ENCODE results near the gene INPP5K. TPM values are rescaled to one million over a fixed set of nuclear protein-coding genes. Genes with fewer than 3 reads are reported as not detected.

INPP5K gene
- total RNA-seq, 1 experiment from 2014 or later: 29.4 TPM

DNA sequence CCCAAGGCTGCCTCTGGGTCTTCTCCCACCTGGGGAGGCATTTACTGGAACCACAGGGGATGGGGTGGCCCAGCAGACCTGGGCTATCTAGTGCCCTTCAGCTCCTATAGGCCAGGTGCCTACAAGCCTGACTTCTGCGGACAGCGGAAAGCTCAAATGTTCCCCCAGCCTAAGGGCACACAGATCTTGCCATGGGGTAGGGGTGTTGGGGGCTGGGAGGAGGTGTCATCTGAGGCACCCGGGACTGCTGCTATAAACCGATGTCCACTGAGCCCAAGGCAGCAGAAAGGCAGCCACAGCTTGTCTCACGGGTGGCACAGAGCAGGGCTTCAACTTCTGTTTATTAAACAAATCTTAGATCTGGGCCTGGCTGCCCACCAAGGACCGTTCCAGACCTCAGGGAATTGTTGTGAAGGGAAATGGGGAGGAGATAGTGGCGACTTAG lies 27.6 kb downstream of the INPP5K start:
- H3K27ac ChIP-seq (ENCODE audit: insufficient read length, low read depth, low read length): no peak overlapping the region
- H3K4me2 ChIP-seq (ENCODE audit: insufficient read depth, insufficient read length, low read length): peak overlapping the region; percentile 73
- DNase-seq: no peak
- no peak overlapping the region for H3K18ac ChIP-seq (ENCODE audit: insufficient read length, low read depth, low read length)
- no peaks in the 10 kb centered on the region for H3K79me1 ChIP-seq (ENCODE audit: insufficient read depth, low read depth, low read length, poor library complexity, severe bottlenecking)
- H2BK5ac ChIP-seq (ENCODE audit: insufficient read length, low read length): no peak overlapping the region
- no peak overlapping the region for H2BK20ac ChIP-seq (ENCODE audit: low read depth, low read length, poor library complexity, severe bottlenecking)
- Mint-ChIP-seq H3K36me3 (ENCODE audit: insufficient read depth in 1 of 3, low read depth in 3 of 3) (peaks cover 0 to 7% (median 4%) of the 10 kb centered on the region in 3 experiments; a peak in 5 of 7 replicates), H3K9me3 (peaks cover 0 to 3% of the 10 kb centered on the region in 2 experiments; a peak in 1 of 5 replicates), H3K4me1 (peaks cover 28 to 40% of the 10 kb centered on the region in 2 experiments), H3K4me3 (peak overlapping the region; percentile 61 to 81), H3K27me3 (ENCODE audit: low read depth) (peaks cover 4% of the 10 kb centered on the region; the same call in 1 of the 2 replicates), H3K27ac (no peak overlapping the region)
- TF ChIP-seq, protein P1, sequence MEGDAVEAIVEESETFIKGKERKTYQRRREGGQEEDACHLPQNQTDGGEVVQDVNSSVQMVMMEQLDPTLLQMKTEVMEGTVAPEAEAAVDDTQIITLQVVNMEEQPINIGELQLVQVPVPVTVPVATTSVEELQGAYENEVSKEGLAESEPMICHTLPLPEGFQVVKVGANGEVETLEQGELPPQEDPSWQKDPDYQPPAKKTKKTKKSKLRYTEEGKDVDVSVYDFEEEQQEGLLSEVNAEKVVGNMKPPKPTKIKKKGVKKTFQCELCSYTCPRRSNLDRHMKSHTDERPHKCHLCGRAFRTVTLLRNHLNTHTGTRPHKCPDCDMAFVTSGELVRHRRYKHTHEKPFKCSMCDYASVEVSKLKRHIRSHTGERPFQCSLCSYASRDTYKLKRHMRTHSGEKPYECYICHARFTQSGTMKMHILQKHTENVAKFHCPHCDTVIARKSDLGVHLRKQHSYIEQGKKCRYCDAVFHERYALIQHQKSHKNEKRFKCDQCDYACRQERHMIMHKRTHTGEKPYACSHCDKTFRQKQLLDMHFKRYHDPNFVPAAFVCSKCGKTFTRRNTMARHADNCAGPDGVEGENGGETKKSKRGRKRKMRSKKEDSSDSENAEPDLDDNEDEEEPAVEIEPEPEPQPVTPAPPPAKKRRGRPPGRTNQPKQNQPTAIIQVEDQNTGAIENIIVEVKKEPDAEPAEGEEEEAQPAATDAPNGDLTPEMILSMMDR (conservative IDR thresholded peaks at IDR 0.05): no peak
- H4K5ac ChIP-seq (ENCODE audit: insufficient read length, low read depth, low read length): no peak overlapping the region
- no peak overlapping the region for H3T11ph ChIP-seq (ENCODE audit: low read length)
- no peak overlapping the region for H2BK120ac ChIP-seq (ENCODE audit: low read depth, low read length, poor library complexity, severe bottlenecking)
- no peaks in the 10 kb centered on the region for H3K4me1 ChIP-seq (ENCODE audit: insufficient read depth, low read length)
- no peak overlapping the region for H4K91ac ChIP-seq (ENCODE audit: insufficient read length, low read depth, low read length)
- no peak overlapping the region for H3K4ac ChIP-seq (ENCODE audit: low read depth, low read length)
- no peak overlapping the region for H3K56ac ChIP-seq (ENCODE audit: insufficient read length, low read depth, low read length)
- H3K23ac ChIP-seq (ENCODE audit: insufficient read length, low read depth, low read length): no peak overlapping the region
- H3K23me2 ChIP-seq (ENCODE audit: insufficient read length, low read depth, low read length, poor library complexity, severe bottlenecking): peaks cover 27% of the 10 kb centered on the region
- WGBS (ENCODE audit: extremely low coverage, insufficient read length, low lambda C conversion rate): no CpG with 5 or more reads among the region's 7 CpGs
- no peaks in the 10 kb centered on the region for H3K27me3 ChIP-seq (ENCODE audit: insufficient read depth, low read length)
- H4K20me1 ChIP-seq (ENCODE audit: control insufficient read depth, insufficient read depth, insufficient read length): no peaks in the 10 kb centered on the region
- no peaks in the 10 kb centered on the region for H3K79me2 ChIP-seq (ENCODE audit: insufficient read depth, low read length)
- no peak overlapping the region for H2BK12ac ChIP-seq (ENCODE audit: insufficient read length, low read depth, low read length)
- H2AFZ ChIP-seq (ENCODE audit: low read length): no peak overlapping the region
- no peak overlapping the region for H4K8ac ChIP-seq (replicated peaks; ENCODE audit: insufficient read length, low read depth, low read length)
- H2AK5ac ChIP-seq (ENCODE audit: insufficient read length, low read length): no peak overlapping the region
- no peak overlapping the region for H2BK15ac ChIP-seq (ENCODE audit: low read depth, low read length)
- no peak overlapping the region for H3K14ac ChIP-seq (ENCODE audit: insufficient read depth, low read length)
- H3K9ac ChIP-seq (ENCODE audit: extremely low read depth, insufficient read length, low read length): no peak overlapping the region
- H3K9me3 ChIP-seq (ENCODE audit: control insufficient read depth, low read depth, low read length): no peaks in the 10 kb centered on the region

Measured in H9 (cell line).